ENCODE data around the gene AQP3. TPM values are rescaled to one million over a fixed set of nuclear protein-coding genes. Genes with fewer than 3 reads are reported as not detected.
"Not testable (repeated sequence)": the region's sequence is repeated elsewhere in the genome, so short reads cannot be mapped to it uniquely, and the experiment has no call there.

The AQP3 gene
- total RNA-seq, 2 donors from 2014 or later, result 6.9 to 17.6 TPM

GRCh38 chr9:33399047-33399446 lies 48.3 kb downstream of the AQP3 start:
- peaks cover 4 to 17% of the 10 kb centered on the region in 2 donors for H3K4me1 ChIP-seq (ENCODE audit: control insufficient read depth in 1 of 2, low read depth in 2 of 2)
- ATAC-seq (ENCODE audit: insufficient number of reproducible peaks, low FRiP score, low read depth); H3K9me3 ChIP-seq; H3K4me3 ChIP-seq; H3K27me3 ChIP-seq (replicated peaks; ENCODE audit: insufficient read depth); H3K27ac ChIP-seq; H3K36me3 ChIP-seq; DNase-seq (ENCODE audit: low spot score): not testable (repeated sequence)

- not testable (repeated sequence) for H3K36me3 ChIP-seq; H3K4me3 ChIP-seq; ATAC-seq (ENCODE audit: insufficient number of reproducible peaks, low FRiP score, low read depth); DNase-seq (ENCODE audit: low spot score); H3K27me3 ChIP-seq (replicated peaks; ENCODE audit: insufficient read depth); H3K9me3 ChIP-seq; H3K27ac ChIP-seq
- peaks cover 6 to 14% of the 10 kb centered on the region in 2 donors for H3K4me1 ChIP-seq (ENCODE audit: control insufficient read depth in 1 of 2, low read depth in 2 of 2)
Measured at GRCh38 chr9:33397801-33398200, 49.6 kb downstream of the AQP3 start.

DNA sequence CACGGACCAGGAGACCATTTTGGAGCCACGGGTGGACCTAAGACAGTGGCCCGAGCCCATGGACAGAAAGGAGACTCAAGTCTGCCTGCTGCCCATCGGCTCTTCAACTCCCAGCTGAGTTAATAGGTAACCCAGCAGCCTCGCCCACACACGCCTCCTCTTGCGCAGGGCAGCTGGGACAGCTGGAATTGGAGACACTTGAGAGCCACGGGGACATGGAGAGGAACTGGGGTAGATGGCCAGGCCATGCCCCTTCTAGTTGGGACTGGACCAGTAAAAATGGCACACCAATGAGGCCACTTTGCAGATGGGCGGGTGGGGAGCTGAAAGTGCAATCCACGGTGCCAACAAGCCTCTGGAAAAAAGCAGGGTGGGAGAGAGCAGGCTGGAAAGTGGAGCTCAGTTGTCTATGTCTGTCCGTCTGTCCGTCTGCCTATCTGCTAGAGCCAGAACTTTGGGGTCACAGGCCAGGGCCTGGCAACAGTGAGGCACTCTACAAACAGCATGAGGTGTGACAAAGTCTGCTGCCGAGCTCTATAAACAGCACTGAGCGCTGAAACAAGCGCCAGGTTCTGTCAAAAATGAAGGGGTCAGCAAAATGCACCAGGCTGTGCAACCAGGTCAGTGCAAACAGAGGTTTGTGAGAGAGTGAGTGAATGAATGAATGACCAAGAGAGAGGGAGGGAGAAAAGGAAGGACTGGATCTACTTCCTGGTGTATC lies 52.1 kb downstream of the AQP3 start:
- H3K36me3 ChIP-seq; H3K4me3 ChIP-seq; DNase-seq (ENCODE audit: low spot score); ATAC-seq (ENCODE audit: insufficient number of reproducible peaks, low FRiP score, low read depth); H3K27ac ChIP-seq; H3K9me3 ChIP-seq; H3K27me3 ChIP-seq (replicated peaks; ENCODE audit: insufficient read depth): not testable (repeated sequence)
- peaks cover 15 to 16% of the 10 kb centered on the region in 2 donors for H3K4me1 ChIP-seq (ENCODE audit: control insufficient read depth in 1 of 2, low read depth in 2 of 2)

GRCh38 chr9:33393986-33394385 lies 53.4 kb downstream of the AQP3 start:
- H3K27me3 ChIP-seq (replicated peaks; ENCODE audit: insufficient read depth); H3K27ac ChIP-seq; H3K4me3 ChIP-seq; ATAC-seq (ENCODE audit: insufficient number of reproducible peaks, low FRiP score, low read depth); H3K9me3 ChIP-seq; H3K36me3 ChIP-seq; DNase-seq (ENCODE audit: low spot score): not testable (repeated sequence)
- peaks cover 15 to 17% of the 10 kb centered on the region in 2 donors for H3K4me1 ChIP-seq (ENCODE audit: control insufficient read depth in 1 of 2, low read depth in 2 of 2)

GRCh38 chr9:33393581-33393980 lies 53.8 kb downstream of the AQP3 start:
- Histone ChIP-seq H3K36me3 (no peaks in the 10 kb centered on the region), H3K27ac (no peak overlapping the region), H3K9me3 (no peaks in the 10 kb centered on the region), H3K4me3 (no peak overlapping the region), H3K4me1 (ENCODE audit: control insufficient read depth in 1 of 2, low read depth in 2 of 2) (peaks cover 15 to 17% of the 10 kb centered on the region in 2 donors), H3K27me3 (replicated peaks; ENCODE audit: insufficient read depth) (no peaks in the 10 kb centered on the region)
- ATAC-seq (ENCODE audit: insufficient number of reproducible peaks, low FRiP score, low read depth) (no peak), DNase-seq (ENCODE audit: low spot score) (no peak)
- TF ChIP-seq CTCF (IDR thresholded peaks at IDR 0.05), result no peak

GRCh38 chr9:33392591-33393021 lies 54.8 kb downstream of the AQP3 start:
- H3K27ac ChIP-seq; H3K9me3 ChIP-seq; H3K27me3 ChIP-seq (replicated peaks; ENCODE audit: insufficient read depth); H3K36me3 ChIP-seq; DNase-seq (ENCODE audit: low spot score); H3K4me3 ChIP-seq; ATAC-seq (ENCODE audit: insufficient number of reproducible peaks, low FRiP score, low read depth): not testable (repeated sequence)
- H3K4me1 ChIP-seq (ENCODE audit: control insufficient read depth in 1 of 2, low read depth in 2 of 2), result peaks cover 15 to 17% of the 10 kb centered on the region in 2 donors

Other genes starting within 250 kb of the AQP3 start
- not detected for gene SPINK4, start 207.4 kb downstream of the AQP3 start, total RNA-seq
- gene BAG1, start 182.9 kb downstream of the AQP3 start, total RNA-seq, result 10 to 100 TPM; 30.6 to 40.5 TPM
- 10 to 100 TPM; 50.0 to 55.9 TPM for gene CHMP5, start 182.5 kb downstream of the AQP3 start, total RNA-seq
- 10 to 100 TPM; 22.5 to 39.7 TPM for gene NFX1, start 157.1 kb downstream of the AQP3 start, total RNA-seq
- gene AQP7, start 45.0 kb downstream of the AQP3 start, total RNA-seq, result 1 to 10 TPM; 1.8 to 1.9 TPM
- 10 to 100 TPM; 20.8 to 34.9 TPM for gene NOL6, start 26.3 kb upstream of the AQP3 start, total RNA-seq
- gene ANKRD18B, start 76.7 kb upstream of the AQP3 start, total RNA-seq, result not detected

All from thoracic aorta (tissue), 2 donors.